GM19467 (cell line): ENCODE results near the gene DPP4.
"Not testable (repeated sequence)": the region's sequence is repeated elsewhere in the genome, so short reads cannot be mapped to it uniquely, and the experiment has no call there.

Experiments
- ATAC-seq: cut with Tn5 transposase; IDR thresholded peaks from one replicate; pipeline ENCODE4 v1.9.1; 2021; ENCODE audit warnings: mild to moderate bottlenecking, moderate library complexity; ENCODE audit not compliant: unreplicated experiment

Gene DPP4

GRCh38 chr2:161994761-161995520 lies 79.1 kb downstream of the DPP4 start:
- no peak for ATAC-seq

GRCh38 chr2:161992531-161992930 lies 81.5 kb downstream of the DPP4 start:
- peak; percentile 75 for ATAC-seq

GRCh38 chr2:161991991-161992390 lies 82.0 kb downstream of the DPP4 start:
- no peak for ATAC-seq

- ATAC-seq: no peak
Measured at GRCh38 chr2:161990741-161991140, 83.3 kb downstream of the DPP4 start.

- ATAC-seq: no peak
Measured at GRCh38 chr2:161990036-161990435, 84.0 kb downstream of the DPP4 start.

GRCh38 chr2:161988589-161988988 lies 85.4 kb downstream of the DPP4 start:
- ATAC-seq: no peak

GRCh38 chr2:161987311-161987710 lies 86.7 kb downstream of the DPP4 start:
- ATAC-seq: no peak

GRCh38 chr2:161983866-161984265 lies 90.1 kb downstream of the DPP4 start:
- no peak for ATAC-seq

- no peak for ATAC-seq
Measured at GRCh38 chr2:161983331-161983651, 90.7 kb downstream of the DPP4 start.

- no peak for ATAC-seq
Measured at GRCh38 chr2:161982548-161983330, 91.3 kb downstream of the DPP4 start.

- no peak for ATAC-seq
Measured at GRCh38 chr2:161981679-161982250, 92.2 kb downstream of the DPP4 start.

- ATAC-seq: no peak
Measured at GRCh38 chr2:161980976-161981375, 93.0 kb downstream of the DPP4 start.

GRCh38 chr2:161979490-161979889 lies 94.5 kb downstream of the DPP4 start:
- no peak for ATAC-seq

GRCh38 chr2:161977926-161978325 lies 96.1 kb downstream of the DPP4 start:
- ATAC-seq: not testable (repeated sequence)

GRCh38 chr2:161976917-161977316 lies 97.1 kb downstream of the DPP4 start:
- ATAC-seq: no peak

- no peak for ATAC-seq
Measured at GRCh38 chr2:161976295-161976694, 97.7 kb downstream of the DPP4 start.

- no peak for ATAC-seq
Measured at GRCh38 chr2:161975813-161976160, 98.2 kb downstream of the DPP4 start.

- ATAC-seq: no peak
Measured at GRCh38 chr2:161975062-161975812, 98.8 kb downstream of the DPP4 start.

- no peak for ATAC-seq
Measured at GRCh38 chr2:161974461-161974860, 99.6 kb downstream of the DPP4 start.

- no peak for ATAC-seq
Measured at GRCh38 chr2:161972866-161973265, 101.1 kb downstream of the DPP4 start.

GRCh38 chr2:161972232-161972631 lies 101.8 kb downstream of the DPP4 start:
- ATAC-seq: no peak
